ENCODE data around the gene FRZB.

Gene FRZB

GRCh38 chr2:182784058-182784706, 82.3 kb downstream of the FRZB start:
- TF ChIP-seq, protein P1, sequence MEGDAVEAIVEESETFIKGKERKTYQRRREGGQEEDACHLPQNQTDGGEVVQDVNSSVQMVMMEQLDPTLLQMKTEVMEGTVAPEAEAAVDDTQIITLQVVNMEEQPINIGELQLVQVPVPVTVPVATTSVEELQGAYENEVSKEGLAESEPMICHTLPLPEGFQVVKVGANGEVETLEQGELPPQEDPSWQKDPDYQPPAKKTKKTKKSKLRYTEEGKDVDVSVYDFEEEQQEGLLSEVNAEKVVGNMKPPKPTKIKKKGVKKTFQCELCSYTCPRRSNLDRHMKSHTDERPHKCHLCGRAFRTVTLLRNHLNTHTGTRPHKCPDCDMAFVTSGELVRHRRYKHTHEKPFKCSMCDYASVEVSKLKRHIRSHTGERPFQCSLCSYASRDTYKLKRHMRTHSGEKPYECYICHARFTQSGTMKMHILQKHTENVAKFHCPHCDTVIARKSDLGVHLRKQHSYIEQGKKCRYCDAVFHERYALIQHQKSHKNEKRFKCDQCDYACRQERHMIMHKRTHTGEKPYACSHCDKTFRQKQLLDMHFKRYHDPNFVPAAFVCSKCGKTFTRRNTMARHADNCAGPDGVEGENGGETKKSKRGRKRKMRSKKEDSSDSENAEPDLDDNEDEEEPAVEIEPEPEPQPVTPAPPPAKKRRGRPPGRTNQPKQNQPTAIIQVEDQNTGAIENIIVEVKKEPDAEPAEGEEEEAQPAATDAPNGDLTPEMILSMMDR (IDR thresholded peaks at IDR 0.05; ENCODE audit: insufficient read depth, low read depth, low read length, missing control alignments) = no peak
- DNase-seq (ENCODE audit: low read depth) = no peak
- H3K4me3 ChIP-seq (ENCODE audit: low read length) = no peak overlapping the region

All from epithelial cell of esophagus (primary cell).